OCI-LY3 (cell line): ENCODE results near the gene CLSTN1.

Experiments used
- EZH2phosphoT487 ChIP-seq: fragments of 200-600 bp; shearing (Covaris generic); IDR thresholded peaks from 2 replicates; pipeline ENCODE4 v1.6.1; 2018; ENCODE audit warnings: antibody characterized with exemption, mixed run types, low read depth
- TF ChIP-seq, protein P1 (sequence below): fragments of 200-600, 300-600 bp; sonication (generic); IDR thresholded peaks from 2 replicates; pipeline ENCODE4 v1.5.1; 2014; ENCODE audit warnings: antibody characterized with exemption, low read length, low read depth

DNA sequence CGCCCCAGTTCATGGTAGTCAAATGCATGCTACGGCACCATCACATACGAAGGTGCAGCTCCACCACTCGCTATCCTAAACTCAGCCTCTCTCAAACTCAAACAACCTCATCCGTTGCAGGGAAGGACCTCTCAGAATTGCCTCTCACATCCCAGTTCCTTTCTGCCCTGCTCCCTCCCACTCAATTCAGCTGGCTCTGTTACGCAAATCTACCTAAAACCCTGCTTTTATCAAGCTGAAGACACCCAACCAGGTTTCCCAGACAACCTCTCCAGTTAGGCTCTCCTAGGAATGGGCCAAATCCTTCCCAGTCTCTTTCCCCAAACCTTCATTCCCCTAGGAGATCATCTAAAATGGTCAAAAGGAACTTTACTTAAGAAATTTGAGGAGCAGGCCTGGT, 62.9 kb downstream of the CLSTN1 start:
- TF ChIP-seq, protein P1, sequence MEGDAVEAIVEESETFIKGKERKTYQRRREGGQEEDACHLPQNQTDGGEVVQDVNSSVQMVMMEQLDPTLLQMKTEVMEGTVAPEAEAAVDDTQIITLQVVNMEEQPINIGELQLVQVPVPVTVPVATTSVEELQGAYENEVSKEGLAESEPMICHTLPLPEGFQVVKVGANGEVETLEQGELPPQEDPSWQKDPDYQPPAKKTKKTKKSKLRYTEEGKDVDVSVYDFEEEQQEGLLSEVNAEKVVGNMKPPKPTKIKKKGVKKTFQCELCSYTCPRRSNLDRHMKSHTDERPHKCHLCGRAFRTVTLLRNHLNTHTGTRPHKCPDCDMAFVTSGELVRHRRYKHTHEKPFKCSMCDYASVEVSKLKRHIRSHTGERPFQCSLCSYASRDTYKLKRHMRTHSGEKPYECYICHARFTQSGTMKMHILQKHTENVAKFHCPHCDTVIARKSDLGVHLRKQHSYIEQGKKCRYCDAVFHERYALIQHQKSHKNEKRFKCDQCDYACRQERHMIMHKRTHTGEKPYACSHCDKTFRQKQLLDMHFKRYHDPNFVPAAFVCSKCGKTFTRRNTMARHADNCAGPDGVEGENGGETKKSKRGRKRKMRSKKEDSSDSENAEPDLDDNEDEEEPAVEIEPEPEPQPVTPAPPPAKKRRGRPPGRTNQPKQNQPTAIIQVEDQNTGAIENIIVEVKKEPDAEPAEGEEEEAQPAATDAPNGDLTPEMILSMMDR = no peak
- TF ChIP-seq EZH2phosphoT487 = no peak
